ENCODE measurements around the gene KIAA0753. TPM values are rescaled to one million over a fixed set of nuclear protein-coding genes. Genes with fewer than 3 reads are reported as not detected.

KIAA0753 gene
- total RNA-seq, 1 experiment from 2014 or later = 13.0 TPM

GRCh38 chr17:6643451-6644125 is 3.1 kb upstream of the KIAA0753 start:
- POLR2A ChIA-PET = no interaction called here
- in situ Hi-C loops (cut with HindIII; ENCODE audit: low pct_unique_long_range_greater_than_20kb, low sequenced_read_pairs) (no loop called here), intact Hi-C loops (cut with micrococcal nuclease; ENCODE audit: unreplicated experiment) (no loop called here)
- DNase-seq (ENCODE audit: low read depth, low spot score) (no peak), ATAC-seq (no peak)
- Histone ChIP-seq H3K9me3 (ENCODE audit: control insufficient read depth, insufficient read depth, low read depth, low read length) (no peaks in the 10 kb centered on the region), H3K4me3 (ENCODE audit: low read depth in 2 of 2, low read length in 2 of 2) (no peak overlapping the region), H3K27ac (ENCODE audit: low read length) (no peak overlapping the region), H3K4me1 (ENCODE audit: control insufficient read depth, insufficient read depth, low read length) (peaks cover 17% of the 10 kb centered on the region), H3K36me3 (ENCODE audit: control insufficient read depth, insufficient read depth, low read length) (peaks cover 16% of the 10 kb centered on the region), H3K27me3 (ENCODE audit: control insufficient read depth, insufficient read depth, low read length) (no peaks in the 10 kb centered on the region)
- CTCF ChIA-PET = no interaction called here
- no peak for TF ChIP-seq TCF7L2 (IDR thresholded peaks at IDR 0.05; ENCODE audit: low read depth, low read length)
- no peak for TF ChIP-seq SIN3A (IDR thresholded peaks at IDR 0.05; ENCODE audit: borderline replicate concordance, insufficient read depth, low read depth, low read length)
- no peak for TF ChIP-seq POLR2AphosphoS5 (IDR thresholded peaks at IDR 0.05; ENCODE audit: low read depth, low read length)
- no peak for TF ChIP-seq REST (IDR thresholded peaks at IDR 0.05; ENCODE audit: insufficient read depth in 1 of 2, low read depth in 2 of 2, low read length in 1 of 2)
- TF ChIP-seq CTCF (IDR thresholded peaks at IDR 0.05) = no peak
- no TSS peak for BruUV-seq (replicated peaks)

GRCh38 chr17:6642592-6642991 is 2.1 kb upstream of the KIAA0753 start:
- ChIA-PET POLR2A (no interaction called here), CTCF (no interaction called here)
- intact Hi-C loops (cut with micrococcal nuclease; ENCODE audit: unreplicated experiment) = no loop called here
- peaks cover 17% of the 10 kb centered on the region for H3K4me1 ChIP-seq (ENCODE audit: control insufficient read depth, insufficient read depth, low read length)
- BruUV-seq (replicated peaks) = no TSS peak
- no peak for TF ChIP-seq TCF7L2 (IDR thresholded peaks at IDR 0.05; ENCODE audit: low read depth, low read length)
- no peak for TF ChIP-seq REST (IDR thresholded peaks at IDR 0.05; ENCODE audit: insufficient read depth in 1 of 2, low read depth in 2 of 2, low read length in 1 of 2)
- no peak for TF ChIP-seq POLR2AphosphoS5 (IDR thresholded peaks at IDR 0.05; ENCODE audit: low read depth, low read length)
- TF ChIP-seq CTCF (IDR thresholded peaks at IDR 0.05) = no peak
- TF ChIP-seq SIN3A (IDR thresholded peaks at IDR 0.05; ENCODE audit: borderline replicate concordance, insufficient read depth, low read depth, low read length) = no peak
- no peak for DNase-seq (ENCODE audit: low read depth, low spot score)
- H3K27me3 ChIP-seq (ENCODE audit: control insufficient read depth, insufficient read depth, low read length) = no peaks in the 10 kb centered on the region
- in situ Hi-C loops (cut with HindIII; ENCODE audit: low pct_unique_long_range_greater_than_20kb, low sequenced_read_pairs) = no loop called here
- H3K4me3 ChIP-seq (ENCODE audit: low read depth in 2 of 2, low read length in 2 of 2) = no peak overlapping the region
- H3K27ac ChIP-seq (ENCODE audit: low read length) = no peak overlapping the region
- ATAC-seq = no peak
- H3K9me3 ChIP-seq (ENCODE audit: control insufficient read depth, insufficient read depth, low read depth, low read length) = no peaks in the 10 kb centered on the region
- H3K36me3 ChIP-seq (ENCODE audit: control insufficient read depth, insufficient read depth, low read length) = peaks cover 16% of the 10 kb centered on the region

Data from Panc1 (cell line).